Bronchial smooth muscle cell (primary cell): ENCODE measurements around the gene LRRC71. TPM values are rescaled to one million over a fixed set of nuclear protein-coding genes. Genes with fewer than 3 reads are reported as not detected.

ENCODE experiments used
- total RNA-seq: library from RNA; depleted of rRNA; stranded (reverse); fragments of >200 nt; gene quantifications from 2 replicates; pipeline ENCODE4 v1.2.1, GENCODE V29; 2014

Gene LRRC71
- total RNA-seq = not detected in 2 replicates

DNA sequence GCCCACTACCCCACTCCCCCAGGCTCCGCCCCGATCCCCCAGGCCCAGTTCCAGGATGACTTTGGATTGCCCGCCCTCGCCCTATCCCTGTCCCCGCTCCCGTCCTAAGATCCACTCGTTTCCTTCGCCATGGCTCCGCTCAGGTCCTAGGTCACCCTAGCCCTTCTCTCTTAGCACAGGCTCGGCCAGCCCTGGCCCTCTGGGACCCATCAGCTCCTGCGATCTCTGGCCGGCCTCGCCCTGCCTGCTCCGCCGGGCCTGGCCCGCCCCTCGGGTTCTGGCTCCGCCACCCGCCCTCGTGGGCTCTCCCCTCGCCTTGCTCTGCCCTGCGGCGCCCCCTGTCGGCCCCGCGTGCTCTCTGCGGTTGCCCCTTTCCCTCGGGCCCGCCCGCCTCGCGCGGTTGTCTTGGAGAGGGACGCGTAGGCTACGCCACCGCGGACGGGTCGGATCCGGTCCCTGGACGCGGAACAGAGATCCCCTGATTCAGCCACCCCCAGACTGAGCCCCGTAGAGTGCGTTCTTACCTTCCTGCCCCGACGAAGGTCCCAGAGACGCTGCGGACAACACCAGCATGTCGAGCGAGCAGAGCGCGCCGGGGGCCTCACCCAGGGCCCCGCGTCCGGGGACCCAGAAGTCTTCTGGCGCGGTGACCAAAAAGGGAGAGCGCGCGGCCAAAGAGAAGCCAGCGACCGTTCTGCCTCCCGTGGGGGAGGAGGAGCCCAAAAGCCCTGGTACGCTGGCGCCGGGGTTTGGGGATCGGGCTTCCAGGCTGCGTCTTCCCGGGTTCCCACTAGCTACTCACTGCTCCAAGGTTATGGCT, at the start of gene LRRC71:
Gene LRRC71 (plus strand): TSS at position 400 of the 820 bp plus-strand sequence. CDS start 172 bp downstream, at position 572.

DNA sequence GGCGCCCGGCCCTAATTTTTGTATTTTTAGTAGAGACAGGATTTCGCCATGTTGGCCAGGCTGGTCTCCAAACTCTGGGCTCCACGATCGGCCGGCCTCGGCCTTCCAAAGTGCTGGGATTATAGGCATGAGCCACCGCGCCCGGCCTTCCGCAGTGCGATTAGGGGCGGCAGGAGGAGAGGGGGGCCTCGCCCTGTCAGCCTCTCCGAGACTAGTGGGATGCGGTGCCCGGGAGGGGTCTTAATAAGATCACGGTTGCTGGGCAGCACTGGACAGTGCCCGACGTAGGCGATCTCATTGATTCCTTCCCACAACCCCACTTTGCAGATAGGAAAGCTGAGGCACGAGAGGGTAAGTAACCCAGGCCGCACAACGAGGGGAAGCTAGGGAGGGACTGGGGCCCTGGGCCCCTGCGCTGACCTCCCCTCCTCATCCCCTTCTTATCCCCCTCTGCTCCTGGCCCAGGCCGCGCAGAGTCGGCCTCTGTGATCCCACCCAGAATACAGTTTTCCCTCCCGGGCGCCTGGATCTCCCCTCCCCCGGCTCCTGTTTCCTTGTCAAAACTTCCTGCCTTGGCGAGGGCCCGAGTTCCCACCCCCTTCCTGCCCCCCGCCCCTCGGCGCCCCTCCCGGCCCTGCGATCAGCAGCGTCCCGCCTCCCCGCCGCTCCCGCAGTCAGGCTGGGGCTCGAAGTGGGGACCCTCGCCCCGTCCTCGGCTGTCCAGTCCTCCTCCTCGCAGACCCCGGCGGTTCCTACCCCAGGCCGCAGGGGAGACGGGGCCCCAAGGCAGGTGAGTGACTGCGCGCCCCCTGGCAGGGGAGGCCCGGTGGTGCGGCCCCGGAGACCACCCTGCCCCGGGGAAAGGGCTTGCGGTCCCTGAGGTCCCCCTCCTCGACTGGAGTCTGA, 27.1 kb upstream of the LRRC71 start, which contains the start of gene PEAR1:
Gene PEAR1 (plus strand): TSS at position 671 of the 906 bp plus-strand sequence. CDS start 10,209 bp downstream, outside the sequence.

Other genes starting within 250 kb of the LRRC71 start
- 30.8 and 63.4 TPM in 2 replicates for gene NES, start 243.2 kb upstream of the LRRC71 start, total RNA-seq
- 80.6 and 167 TPM in 2 replicates for gene CRABP2, start 215.0 kb upstream of the LRRC71 start, total RNA-seq
- 11.0 and 12.9 TPM in 2 replicates for gene METTL25B, start 192.2 kb upstream of the LRRC71 start, total RNA-seq
- 5.1 and 5.5 TPM in 2 replicates for gene ISG20L2, start 191.9 kb upstream of the LRRC71 start, total RNA-seq
- gene MRPL24, start 179.5 kb upstream of the LRRC71 start, total RNA-seq = 41.3 and 43.3 TPM in 2 replicates
- 98.5 and 133 TPM in 2 replicates for gene HDGF, start 169.0 kb upstream of the LRRC71 start, total RNA-seq
- 6.4 and 9.5 TPM in 2 replicates for gene PRCC, start 153.1 kb upstream of the LRRC71 start, total RNA-seq
- gene SH2D2A, start 103.8 kb upstream of the LRRC71 start, total RNA-seq = 0.32 TPM in 1 of 2 replicates, not detected in the other
- gene INSRR, start 61.5 kb upstream of the LRRC71 start, total RNA-seq = under 0.01 TPM in 1 of 2 replicates, not detected in the other
- gene NTRK1, start 59.8 kb upstream of the LRRC71 start, total RNA-seq = 0.09 and 0.16 TPM in 2 replicates
- gene PEAR1, start 26.9 kb upstream of the LRRC71 start, total RNA-seq = 0.09 and 2.5 TPM in 2 replicates
- gene ARHGEF11, start 125.1 kb downstream of the LRRC71 start, total RNA-seq = 20.3 and 26.0 TPM in 2 replicates
- not detected in 2 replicates for gene ETV3L, start 179.2 kb downstream of the LRRC71 start, total RNA-seq
- 11.2 and 12.0 TPM in 2 replicates for gene ETV3, start 217.8 kb downstream of the LRRC71 start, total RNA-seq